Activated CD8-positive, alpha-beta T cell treated with anti-CD3 and anti-CD28 coated beads, Interleukin-2, amount 10 ng/mL, durations not matched to agents 7 days and 5 days (primary cell): ENCODE data around the gene CDH6. TPM values are rescaled to one million over a fixed set of nuclear protein-coding genes. Genes with fewer than 3 reads are reported as not detected.

ENCODE experiments used
- ATAC-seq: fragments of 150-1000 bp; cut with Tn5 transposase; one replicate; pipeline ENCODE4 v1.10.0; 2021; ENCODE audit warnings: moderate library complexity
- CTCF ChIA-PET: fragments of 350-600 bp; sonication (Branson Sonifier 250); formaldehyde crosslinking; loops from one replicate; lab custom pipeline; 2021; ENCODE audit warnings: antibody characterized with exemption; lab: Charles Lee
- POLR2A ChIA-PET: fragments of 350-600 bp; sonication (Branson Sonifier 250); formaldehyde crosslinking; loops from one replicate; lab custom pipeline; 2021; ENCODE audit warnings: antibody characterized with exemption; lab: Charles Lee
- DNase-seq: peaks from one replicate; pipeline ENCODE4 v3.0.0-alpha.2; 2020
- H3K27ac Mint-ChIP-seq: one replicate; pipeline ENCODE4 v1.8.0; 2021; ENCODE audit warnings: mild to moderate bottlenecking, mixed read lengths
- H3K27me3 Mint-ChIP-seq: one replicate; pipeline ENCODE4 v1.8.0; 2021; ENCODE audit warnings: low read depth, mixed read lengths
- H3K36me3 Mint-ChIP-seq: one replicate; pipeline ENCODE4 v1.8.0; 2021; ENCODE audit warnings: low read depth, mixed read lengths
- H3K4me1 Mint-ChIP-seq: one replicate; pipeline ENCODE4 v1.8.0; 2021; ENCODE audit warnings: low read depth, mixed read lengths
- H3K4me3 Mint-ChIP-seq: one replicate; pipeline ENCODE4 v1.8.0; 2021; ENCODE audit warnings: mild to moderate bottlenecking, mixed read lengths
- H3K9me3 Mint-ChIP-seq: one replicate; pipeline ENCODE4 v1.8.0; 2022; ENCODE audit warnings: mixed read lengths; ENCODE audit not compliant: insufficient read depth
- total RNA-seq, 2 experiments: library from RNA; stranded (reverse); gene quantifications; one replicate each; pipeline ENCODE4 v1.2.3, GENCODE V29; 2021

Gene CDH6
- total RNA-seq, 2 experiments from 2014 or later = not detected

GRCh38 chr5:31362931-31363568, 169.6 kb downstream of the CDH6 start:
- DNase-seq (no peak), ATAC-seq (no peak)
- no peaks in the 10 kb centered on the region for H3K36me3 Mint-ChIP-seq
- no peaks in the 10 kb centered on the region for H3K9me3 Mint-ChIP-seq
- H3K27me3 Mint-ChIP-seq = peaks cover 4% of the 10 kb centered on the region
- ChIA-PET POLR2A (no interaction called here), CTCF (no interaction called here)
- no peak overlapping the region for H3K27ac Mint-ChIP-seq
- H3K4me3 Mint-ChIP-seq = no peak overlapping the region
- H3K4me1 Mint-ChIP-seq = no peaks in the 10 kb centered on the region

- POLR2A ChIA-PET = no interaction called here
- Mint-ChIP-seq H3K27ac (no peak overlapping the region), H3K9me3 (no peaks in the 10 kb centered on the region), H3K4me1 (no peaks in the 10 kb centered on the region), H3K27me3 (peaks cover 2% of the 10 kb centered on the region), H3K4me3 (no peak overlapping the region), H3K36me3 (no peaks in the 10 kb centered on the region)
- ATAC-seq (no peak), DNase-seq (no peak)
- CTCF ChIA-PET = no interaction called here
Measured at GRCh38 chr5:31364881-31365636, 171.6 kb downstream of the CDH6 start.

- POLR2A ChIA-PET = no interaction called here
- no peaks in the 10 kb centered on the region for H3K9me3 Mint-ChIP-seq
- no peak for DNase-seq
- H3K4me1 Mint-ChIP-seq = no peaks in the 10 kb centered on the region
- no peak for ATAC-seq
- H3K36me3 Mint-ChIP-seq = no peaks in the 10 kb centered on the region
- no peaks in the 10 kb centered on the region for H3K27me3 Mint-ChIP-seq
- CTCF ChIA-PET = no interaction called here
- no peak overlapping the region for H3K4me3 Mint-ChIP-seq
- H3K27ac Mint-ChIP-seq = no peak overlapping the region
Measured at GRCh38 chr5:31365776-31366175, 172.3 kb downstream of the CDH6 start.

- H3K27ac Mint-ChIP-seq = no peak overlapping the region
- no peaks in the 10 kb centered on the region for H3K36me3 Mint-ChIP-seq
- DNase-seq (no peak), ATAC-seq (no peak)
- POLR2A ChIA-PET = no interaction called here
- no peaks in the 10 kb centered on the region for H3K9me3 Mint-ChIP-seq
- H3K4me1 Mint-ChIP-seq = no peaks in the 10 kb centered on the region
- CTCF ChIA-PET = no interaction called here
- H3K27me3 Mint-ChIP-seq = no peaks in the 10 kb centered on the region
- H3K4me3 Mint-ChIP-seq = no peak overlapping the region
Measured at GRCh38 chr5:31366941-31367340, 173.5 kb downstream of the CDH6 start.

GRCh38 chr5:31372124-31372523, 178.6 kb downstream of the CDH6 start:
- DNase-seq (no peak), ATAC-seq (no peak)
- H3K9me3 Mint-ChIP-seq = no peaks in the 10 kb centered on the region
- no peak overlapping the region for H3K27ac Mint-ChIP-seq
- no peaks in the 10 kb centered on the region for H3K27me3 Mint-ChIP-seq
- CTCF ChIA-PET = no interaction called here
- H3K36me3 Mint-ChIP-seq = no peaks in the 10 kb centered on the region
- no peaks in the 10 kb centered on the region for H3K4me1 Mint-ChIP-seq
- POLR2A ChIA-PET = no interaction called here
- no peak overlapping the region for H3K4me3 Mint-ChIP-seq

- POLR2A ChIA-PET = no interaction called here
- H3K4me3 Mint-ChIP-seq = no peak overlapping the region
- H3K4me1 Mint-ChIP-seq = no peaks in the 10 kb centered on the region
- DNase-seq = no peak
- H3K36me3 Mint-ChIP-seq = no peaks in the 10 kb centered on the region
- peaks cover 3% of the 10 kb centered on the region for H3K27me3 Mint-ChIP-seq
- no peak overlapping the region for H3K27ac Mint-ChIP-seq
- no peaks in the 10 kb centered on the region for H3K9me3 Mint-ChIP-seq
- ATAC-seq = no peak
- CTCF ChIA-PET = no interaction called here
Measured at GRCh38 chr5:31375999-31376720, 182.7 kb downstream of the CDH6 start.

GRCh38 chr5:31377274-31377946, 183.9 kb downstream of the CDH6 start:
- Mint-ChIP-seq H3K9me3 (no peaks in the 10 kb centered on the region), H3K27ac (no peak overlapping the region), H3K4me1 (no peaks in the 10 kb centered on the region), H3K36me3 (no peaks in the 10 kb centered on the region), H3K27me3 (peaks cover 4% of the 10 kb centered on the region), H3K4me3 (no peak overlapping the region)
- no peak for DNase-seq
- POLR2A ChIA-PET = no interaction called here
- ATAC-seq = no peak
- CTCF ChIA-PET = no interaction called here

- POLR2A ChIA-PET = no interaction called here
- Mint-ChIP-seq H3K4me3 (no peak overlapping the region), H3K4me1 (no peaks in the 10 kb centered on the region), H3K27me3 (peaks cover 4% of the 10 kb centered on the region), H3K9me3 (no peaks in the 10 kb centered on the region), H3K36me3 (no peaks in the 10 kb centered on the region), H3K27ac (no peak overlapping the region)
- CTCF ChIA-PET = no interaction called here
- DNase-seq (no peak), ATAC-seq (no peak)
Measured at GRCh38 chr5:31378136-31378535, 184.7 kb downstream of the CDH6 start.
